GM11168 (cell line): ENCODE measurements around the gene PILRA.
"Not testable (repeated sequence)": the region's sequence is repeated elsewhere in the genome, so short reads cannot be mapped to it uniquely, and the experiment has no call there.

Experiments used
- in situ Hi-C: fragments of 300-500 bp; cut with MboI; formaldehyde crosslinking; loops from one replicate; pipeline ENCODE4 v1.12.0; 2022; ENCODE audit warnings: low sequenced_read_pairs; ENCODE audit not compliant: unreplicated experiment

PILRA gene

DNA sequence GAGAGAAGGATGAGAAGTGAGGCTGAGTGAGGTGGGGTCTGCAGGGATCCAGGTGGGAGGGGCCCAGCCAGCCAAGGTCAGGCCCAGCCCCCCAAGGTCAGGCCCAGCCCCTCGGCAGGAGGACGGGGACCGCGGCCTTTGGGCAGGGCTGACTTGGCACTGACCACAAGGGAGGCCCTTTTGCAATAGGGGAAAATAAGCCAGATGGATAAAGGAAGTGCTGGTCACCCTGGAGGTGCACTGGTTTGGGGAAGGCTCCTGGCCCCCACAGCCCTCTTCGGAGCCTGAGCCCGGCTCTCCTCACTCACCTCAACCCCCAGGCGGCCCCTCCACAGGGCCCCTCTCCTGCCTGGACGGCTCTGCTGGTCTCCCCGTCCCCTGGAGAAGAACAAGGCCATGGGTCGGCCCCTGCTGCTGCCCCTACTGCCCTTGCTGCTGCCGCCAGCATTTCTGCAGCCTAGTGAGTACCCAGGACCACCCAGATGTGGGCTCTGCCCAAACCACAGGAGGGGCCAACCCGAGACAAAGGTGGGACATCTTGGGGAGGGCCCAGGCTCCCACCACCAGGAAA is at the start of gene PILRA:
Gene PILRA (plus strand): TSS at position 227 of the 571 bp plus-strand sequence. CDS start 170 bp downstream, at position 397.
- in situ Hi-C loops, result loop anchor here (5.0 kb wide), 1 partner anchor 34 kb away; no protein-coding TSS in a partner anchor

DNA sequence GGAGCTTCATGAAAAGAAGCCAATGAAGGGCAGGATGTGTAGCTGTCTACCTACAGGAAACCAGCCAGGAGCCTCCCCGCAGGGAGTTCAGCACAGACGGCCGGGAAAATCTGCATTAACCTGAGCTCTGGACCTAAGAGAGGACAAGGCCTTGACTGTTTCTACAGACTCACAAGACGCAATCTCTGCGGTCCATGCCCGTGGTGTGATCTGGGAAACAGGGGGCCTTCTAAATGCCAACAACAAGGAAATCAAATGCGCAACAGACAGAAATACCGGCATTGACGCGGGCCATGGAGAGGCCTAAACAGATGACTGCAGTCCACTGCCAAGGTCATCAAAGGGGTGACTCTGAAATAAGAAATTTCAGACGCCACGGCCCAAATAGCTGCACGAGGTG is 49.1 kb upstream of the PILRA start:
- in situ Hi-C loops, result not testable (repeated sequence)

DNA sequence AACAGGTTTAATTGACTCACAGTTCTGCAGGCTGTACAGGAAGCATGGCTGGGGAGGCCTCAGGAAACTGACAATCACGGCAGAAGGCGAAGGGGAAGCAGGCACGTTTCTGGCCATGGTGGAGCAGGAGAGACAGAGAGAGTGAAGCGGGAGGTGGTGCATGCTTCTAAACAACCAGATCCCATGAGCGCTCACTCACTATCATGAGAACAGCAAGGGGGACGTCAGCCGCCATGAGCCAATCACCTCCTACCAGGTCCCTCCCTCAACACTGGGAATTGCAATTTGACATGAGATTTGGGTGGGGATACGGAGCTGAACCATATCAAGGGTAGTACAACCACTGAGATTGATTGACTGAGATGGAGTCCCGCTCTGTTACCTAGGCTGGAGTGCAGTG is 47.6 kb upstream of the PILRA start:
- in situ Hi-C loops, result not testable (repeated sequence)

DNA sequence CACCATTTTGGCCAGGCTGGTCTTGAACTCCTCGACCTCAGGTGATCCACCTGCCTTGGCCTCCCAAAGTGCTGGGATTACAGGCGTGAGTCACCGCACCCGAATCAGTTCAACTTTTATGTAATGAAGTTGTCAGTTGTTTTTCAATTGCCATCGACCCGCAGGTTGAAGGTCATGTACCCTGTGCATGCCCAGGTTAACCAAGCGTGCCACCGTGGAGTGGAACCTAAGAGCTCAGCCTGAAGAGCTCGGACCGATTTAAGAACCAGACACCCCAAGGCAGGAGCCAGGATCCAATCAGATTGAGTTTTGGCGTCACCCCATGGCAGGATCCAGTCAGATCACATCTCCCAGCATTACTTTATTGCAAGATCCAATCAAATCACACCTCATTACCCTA is 46.4 kb upstream of the PILRA start:
- in situ Hi-C loops, result not testable (repeated sequence)

DNA sequence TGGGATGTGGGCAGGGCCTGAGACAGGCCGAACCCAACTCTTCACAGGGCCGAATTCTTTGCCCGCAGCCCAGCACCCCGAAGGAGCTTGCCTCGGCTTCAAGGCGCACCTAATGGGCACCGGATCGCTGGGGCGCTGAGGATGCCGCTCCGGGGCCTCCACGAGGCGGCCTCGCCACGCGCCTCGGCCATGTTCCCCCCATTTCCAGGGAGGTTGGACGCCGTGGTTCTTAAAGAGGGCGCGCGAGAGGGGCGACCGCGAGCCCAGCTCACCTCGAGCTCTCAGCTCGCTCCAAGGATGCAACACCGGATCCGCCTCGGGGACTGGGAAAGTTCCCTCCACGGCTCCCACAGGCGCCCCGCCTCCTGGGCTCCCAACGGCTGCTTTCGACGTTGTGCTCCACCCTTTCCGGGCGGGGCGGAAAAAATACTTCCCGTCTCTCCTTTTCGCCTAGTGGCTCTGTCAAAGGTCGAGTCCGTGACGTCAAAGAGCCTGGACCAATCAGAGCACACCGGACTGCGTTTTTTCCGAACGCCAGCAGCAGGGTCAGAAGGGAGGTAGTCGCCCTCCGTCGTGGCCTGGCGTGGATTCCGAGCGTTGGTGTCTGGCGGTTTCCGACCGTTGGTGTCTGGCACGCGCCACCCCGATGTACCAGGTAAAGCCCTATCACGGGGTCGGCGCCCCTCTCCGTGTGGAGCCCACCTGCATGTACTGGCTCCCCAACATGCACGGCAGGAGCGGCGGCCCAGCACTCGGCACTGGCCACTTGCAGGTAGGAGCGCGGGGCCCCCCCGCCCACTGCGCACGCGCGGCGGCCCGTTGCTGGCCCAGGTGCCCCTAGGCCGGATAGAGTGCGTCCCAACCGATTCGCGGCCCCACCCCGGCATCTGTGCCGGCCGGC is 37.5 kb upstream of the PILRA start:
- in situ Hi-C loops, result not testable (repeated sequence)

DNA sequence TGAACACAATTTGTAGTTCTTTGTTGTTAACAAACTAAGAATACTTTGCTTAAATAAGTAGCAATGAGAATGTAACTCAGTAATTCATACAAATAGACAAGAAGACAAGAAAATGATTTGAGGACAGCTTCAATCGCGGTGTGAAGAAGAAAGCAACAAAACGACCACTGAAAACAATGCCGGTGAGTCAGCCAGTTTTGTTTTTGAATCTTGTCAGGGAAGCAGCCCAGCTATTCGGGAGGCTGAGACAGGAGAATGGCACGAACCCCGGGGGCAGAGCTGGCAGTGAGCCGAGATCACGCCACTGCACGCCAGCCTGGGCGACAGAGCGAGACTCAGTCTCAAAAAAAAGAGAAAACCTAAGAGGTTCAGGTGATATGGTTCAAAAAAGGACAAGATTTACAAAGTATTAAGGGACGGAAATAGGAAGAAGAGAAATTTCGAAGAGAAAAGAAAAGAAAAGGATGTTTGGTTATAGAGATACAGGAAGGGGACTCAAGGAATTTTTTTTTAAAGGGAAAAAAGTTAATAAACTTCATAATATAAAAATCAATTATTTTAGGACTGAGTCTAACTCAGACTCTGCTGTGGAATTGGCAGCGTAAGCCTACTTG is 35.1 kb upstream of the PILRA start:
- in situ Hi-C loops, result not testable (repeated sequence)

DNA sequence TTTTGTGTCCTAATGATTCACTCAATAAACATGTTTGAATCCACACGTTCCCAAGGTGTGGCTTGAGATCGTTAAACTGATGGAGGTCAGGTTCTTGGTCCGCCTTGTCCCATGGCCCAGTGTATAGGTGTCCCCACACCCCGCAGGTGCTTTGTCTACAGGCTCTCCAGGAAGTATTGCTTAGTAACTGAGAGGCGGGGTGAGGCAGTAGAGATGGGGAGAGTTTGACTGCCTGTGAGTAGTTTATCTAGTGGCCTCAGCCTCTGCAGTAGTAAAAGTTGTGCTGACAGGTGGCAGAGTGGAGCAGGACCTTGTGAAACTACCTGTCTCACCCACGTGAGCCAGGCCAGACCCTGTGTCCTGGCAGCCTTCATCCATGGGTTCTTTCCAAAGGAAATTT is 32.0 kb upstream of the PILRA start:
- in situ Hi-C loops, result not testable (repeated sequence)

DNA sequence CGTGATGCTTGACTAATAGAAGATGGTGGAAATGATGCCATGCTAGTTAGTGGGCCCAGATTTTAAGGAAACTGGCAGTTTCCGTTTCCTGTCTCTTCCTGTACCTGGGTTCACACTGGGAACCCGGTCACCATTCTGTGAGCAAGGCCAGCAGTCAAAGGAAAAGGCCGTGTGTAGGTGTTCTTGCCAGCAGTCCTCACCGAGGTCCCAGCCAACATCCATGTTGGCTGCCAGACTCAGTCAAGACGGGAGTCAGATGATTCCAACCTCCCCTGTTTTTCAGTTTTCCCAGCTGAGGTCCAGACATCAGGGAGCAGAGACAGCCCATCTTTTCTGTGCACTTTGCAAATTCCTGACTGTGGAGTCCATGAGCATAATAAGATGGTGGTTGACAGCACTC is 30.5 kb upstream of the PILRA start:
- in situ Hi-C loops, result no loop called here

DNA sequence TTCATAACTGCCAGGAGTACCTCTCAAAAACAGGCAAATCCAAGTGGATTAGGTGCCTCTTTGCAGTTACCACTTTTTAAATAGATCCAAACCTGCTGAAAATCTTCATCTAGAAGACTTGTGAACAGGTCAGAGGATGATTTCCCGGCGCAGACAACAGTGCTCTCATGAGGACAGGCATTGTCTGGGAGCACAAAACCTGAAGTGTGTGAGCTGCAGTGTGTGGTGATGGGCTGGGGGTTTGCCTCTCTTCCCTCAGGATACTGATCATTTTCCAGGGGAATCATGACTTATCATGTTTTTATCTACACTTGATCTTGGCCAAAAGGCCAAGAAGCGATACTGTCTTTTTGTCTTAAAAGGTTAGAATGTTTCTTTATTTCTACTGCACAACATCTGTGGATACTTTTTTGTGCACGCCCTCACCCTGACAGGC is 29.1 kb upstream of the PILRA start:
- in situ Hi-C loops, result not testable (repeated sequence)

DNA sequence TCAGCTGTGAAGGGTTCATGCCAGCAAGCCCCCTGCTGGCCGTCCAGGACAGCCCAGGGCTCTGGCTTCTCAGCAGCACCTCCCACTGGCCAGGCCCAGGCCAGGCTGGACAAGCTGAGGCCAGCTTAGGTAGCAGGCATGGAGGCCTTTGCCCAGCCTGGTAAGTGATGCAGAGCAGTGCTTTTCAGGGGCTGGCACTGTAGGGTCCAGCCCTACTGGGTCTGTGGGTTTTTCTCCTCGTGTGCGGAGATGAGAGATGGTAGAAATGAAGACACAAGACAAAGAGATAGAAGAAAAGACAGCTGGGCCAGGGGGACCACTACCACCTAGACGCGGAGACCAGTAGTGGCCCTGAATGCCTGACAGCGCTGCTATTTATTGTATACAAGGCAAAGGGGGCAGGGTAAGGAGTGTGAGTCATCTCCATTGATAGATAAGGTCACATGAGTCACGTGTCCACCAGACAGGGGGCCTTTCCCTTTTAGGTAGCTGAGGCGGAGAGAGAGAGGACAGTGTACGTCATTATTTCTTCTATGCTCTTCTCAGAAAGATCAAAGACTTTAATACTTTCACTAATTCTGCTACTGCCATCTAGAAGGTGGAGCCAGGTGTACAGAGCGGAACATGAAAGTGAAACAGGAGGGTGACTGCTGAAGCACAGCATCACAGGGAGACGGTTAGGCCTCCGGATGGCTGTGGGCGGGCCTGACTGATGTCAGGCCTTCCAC is 28.6 kb upstream of the PILRA start:
- in situ Hi-C loops, result loop anchor here (5.0 kb wide), 1 partner anchor 127 kb away; the partner anchor contains the start of gene PVRIG

DNA sequence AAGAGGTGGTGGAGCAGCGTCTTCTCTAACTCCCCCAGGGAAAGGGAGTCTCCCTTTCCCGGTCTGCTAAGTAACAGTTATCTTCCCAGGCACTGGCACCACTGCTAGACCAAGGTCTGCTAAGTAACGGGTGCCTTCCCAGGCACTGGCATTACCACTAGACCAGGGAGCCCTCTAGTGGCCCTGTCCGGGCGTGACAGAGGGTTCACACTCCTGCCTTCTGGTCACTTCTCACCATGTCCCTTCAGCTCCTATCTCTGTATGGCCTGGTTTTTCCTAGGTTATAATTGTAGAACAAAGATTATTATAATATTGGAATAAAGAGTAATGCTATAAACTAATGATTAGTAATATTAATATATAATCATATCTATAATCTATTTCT is 28.0 kb upstream of the PILRA start:
- in situ Hi-C loops, result loop anchor here (5.0 kb wide), 1 partner anchor 128 kb away; the partner anchor contains the start of gene PVRIG

DNA sequence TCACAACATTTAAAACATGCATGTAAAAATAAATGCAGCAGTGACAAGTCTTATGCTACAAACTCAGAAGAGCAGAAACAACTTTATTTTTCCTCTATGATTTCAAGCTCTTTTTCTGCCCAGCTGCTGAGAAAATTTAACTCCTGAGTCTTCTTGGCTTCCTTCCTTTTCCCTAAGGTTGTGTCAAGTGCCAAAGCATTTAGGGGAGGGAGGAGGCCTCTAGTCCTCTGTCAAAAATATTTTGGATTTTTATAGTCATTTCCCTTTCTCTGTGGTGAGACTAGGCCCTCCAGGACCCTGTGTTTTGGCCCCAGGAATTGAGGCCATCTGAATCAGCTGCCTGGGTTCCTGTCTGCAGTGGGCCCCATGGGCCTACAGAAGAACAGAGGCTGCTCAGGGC is 26.4 kb upstream of the PILRA start:
- in situ Hi-C loops, result loop anchor here (5.0 kb wide), 1 partner anchor 130 kb away; the partner anchor contains the start of gene PVRIG

DNA sequence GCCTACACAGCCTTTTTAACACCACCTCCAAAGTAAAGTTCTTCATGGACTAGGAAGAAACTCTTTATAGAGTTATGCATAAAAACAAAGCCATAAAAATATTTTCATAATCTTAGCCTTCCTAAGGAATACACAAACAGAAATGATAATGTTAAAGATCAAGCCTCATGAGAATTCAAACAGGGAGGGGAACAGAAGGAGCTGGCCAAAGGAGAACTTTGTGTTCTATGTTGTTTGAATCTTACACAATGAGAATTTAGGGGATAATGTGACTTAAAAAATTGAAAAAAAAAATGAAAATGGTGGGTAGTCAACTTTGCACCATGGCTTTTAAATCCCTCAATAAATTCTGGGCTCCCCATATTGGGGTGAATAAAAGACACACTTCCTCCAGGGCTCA is 24.5 kb upstream of the PILRA start:
- in situ Hi-C loops, result loop anchor here (5.0 kb wide), 1 partner anchor 132 kb away; the partner anchor contains the start of gene PVRIG

DNA sequence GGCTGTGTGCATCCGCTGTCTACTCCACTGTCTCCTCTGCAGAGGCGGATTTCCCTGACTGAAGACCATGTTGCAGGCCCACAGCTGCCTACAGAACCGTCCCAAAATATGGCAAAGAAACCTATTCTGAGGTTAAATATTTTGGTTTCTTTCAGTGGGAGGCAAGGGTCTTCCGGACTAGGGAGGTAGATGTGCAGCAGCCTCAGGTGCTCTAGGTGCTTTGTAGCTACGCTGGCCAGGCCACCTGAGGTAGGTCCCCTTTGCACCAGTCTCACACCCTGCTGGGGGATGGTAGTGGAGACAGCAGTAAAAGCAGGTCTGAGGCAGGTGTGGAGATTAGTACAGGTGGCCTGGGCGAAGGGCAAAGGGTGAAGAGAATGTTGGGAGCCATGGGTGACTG is 23.5 kb upstream of the PILRA start:
- in situ Hi-C loops, result loop anchor here (5.0 to 10.0 kb wide), 2 partner anchors 55 to 132 kb away; partner anchors contain the start of gene PVRIG

DNA sequence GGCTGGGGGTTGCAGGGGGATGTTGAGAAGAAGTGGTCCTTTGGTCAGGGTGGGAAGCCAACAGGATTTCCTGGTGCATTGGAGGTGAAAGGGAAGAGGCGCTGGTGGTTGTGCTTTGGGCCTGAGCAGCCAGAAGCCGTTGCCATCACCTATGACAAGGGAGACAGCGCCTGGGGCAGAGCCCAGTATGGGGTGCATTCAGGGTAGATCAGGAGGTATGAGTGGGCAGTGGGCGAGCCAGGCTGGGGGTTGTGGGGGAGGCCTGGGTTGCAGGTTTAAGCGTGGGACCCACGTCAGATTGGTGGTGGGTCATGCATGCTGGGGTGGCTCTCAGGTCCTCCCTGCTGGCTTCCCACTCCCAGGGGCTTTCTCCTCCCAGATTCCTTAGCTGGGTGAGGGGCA is 21.6 kb upstream of the PILRA start:
- in situ Hi-C loops, result loop anchor here (10.0 kb wide), 1 partner anchor 53 kb away; no protein-coding TSS in a partner anchor

DNA sequence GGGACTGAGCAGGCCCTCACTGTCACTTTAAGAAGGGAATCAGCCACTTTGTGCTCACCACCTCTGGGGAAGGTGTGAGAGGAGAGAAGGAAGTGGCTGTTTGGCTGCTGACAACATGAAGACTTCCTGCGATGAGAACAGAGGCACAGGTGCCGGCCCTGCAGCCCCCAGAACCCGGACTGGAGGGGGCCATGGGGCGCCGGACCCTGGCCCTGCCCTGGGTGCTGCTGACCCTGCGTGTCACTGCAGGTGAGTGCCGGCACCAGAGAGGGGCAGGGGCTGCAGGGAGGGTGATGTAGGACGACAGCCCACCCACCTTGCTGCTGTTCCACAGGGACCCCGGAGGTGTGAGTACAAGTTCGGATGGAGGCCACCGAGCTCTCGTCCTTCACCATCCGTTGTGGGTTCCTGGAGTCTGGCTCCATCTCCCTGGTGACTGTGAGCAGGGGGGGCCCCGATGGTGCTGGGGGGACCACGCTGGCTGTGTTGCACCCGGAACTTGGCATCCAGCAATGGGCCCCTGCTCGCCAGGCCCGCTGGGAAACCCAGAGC is 21.0 kb upstream of the PILRA start:
- in situ Hi-C loops, result loop anchor here (10.0 kb wide), 1 partner anchor 52 kb away; no protein-coding TSS in a partner anchor

DNA sequence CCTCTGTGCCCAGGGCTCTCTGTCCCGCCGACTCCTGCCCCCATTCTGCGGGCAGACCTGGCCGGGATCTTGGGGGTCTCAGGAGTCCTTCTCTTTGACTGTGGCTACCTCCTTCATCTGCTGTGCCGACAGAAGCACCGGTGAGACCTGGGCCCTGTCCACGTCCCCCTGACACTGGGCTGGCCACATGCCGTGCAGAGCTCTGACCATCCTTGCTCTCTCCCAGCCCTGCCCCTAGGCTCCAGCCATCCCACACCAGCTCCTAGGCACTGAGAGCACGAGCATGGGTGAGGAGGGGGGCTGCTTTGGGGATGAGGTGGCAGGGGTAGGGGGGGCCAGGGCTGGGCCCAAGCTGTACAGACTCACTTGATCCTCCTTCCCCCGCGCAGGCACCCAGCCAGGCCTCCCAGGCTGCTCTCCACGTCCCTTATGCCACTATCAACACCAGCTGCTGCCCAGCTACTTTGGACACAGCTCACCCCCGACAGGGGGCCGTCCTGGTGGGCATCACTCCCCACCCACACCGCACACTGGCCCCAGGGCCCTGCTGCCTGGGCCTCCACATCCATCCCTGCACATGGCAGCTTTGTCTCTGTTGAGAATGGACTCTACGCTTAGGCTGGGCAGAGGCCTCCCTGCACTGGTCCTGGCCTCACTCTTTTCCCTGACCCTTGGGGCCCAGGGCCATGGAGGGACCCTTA is 20.2 kb upstream of the PILRA start:
- in situ Hi-C loops, result loop anchor here (10.0 kb wide), 1 partner anchor 52 kb away; no protein-coding TSS in a partner anchor

DNA sequence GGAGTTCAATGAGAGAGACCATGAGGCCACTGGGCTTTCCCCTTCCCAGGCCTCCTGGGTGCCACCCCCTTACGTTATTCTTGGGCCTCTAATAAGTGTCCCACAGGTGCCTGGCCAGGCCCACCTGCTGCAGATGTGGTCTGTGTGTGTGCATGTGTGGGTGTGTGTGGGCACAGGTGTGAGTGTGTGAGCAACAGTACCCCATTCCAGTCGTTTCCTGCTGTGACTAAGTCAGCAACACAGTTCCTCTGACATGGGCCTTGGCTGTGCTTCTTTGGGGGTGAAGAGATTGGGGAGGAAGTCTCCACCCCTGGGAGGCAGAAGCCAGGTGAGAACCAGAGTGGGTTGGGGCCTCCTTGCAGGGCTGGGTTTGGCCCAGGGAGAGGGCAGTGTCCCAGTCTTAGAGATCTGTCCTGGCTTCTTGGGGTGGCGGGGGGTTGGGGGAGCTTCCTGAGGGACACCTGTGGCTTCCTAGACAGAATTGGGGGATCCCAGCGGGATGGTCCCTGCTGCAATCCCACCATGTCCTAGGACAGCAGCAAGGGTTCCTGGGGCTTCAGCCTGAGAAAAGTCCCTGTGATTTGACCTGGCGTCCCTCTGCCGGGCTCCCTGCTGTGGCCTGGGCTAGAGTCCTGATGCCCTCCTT is 19.5 kb upstream of the PILRA start:
- in situ Hi-C loops, result loop anchor here (10.0 kb wide), 1 partner anchor 51 kb away; no protein-coding TSS in a partner anchor
